HCT116 (cell line): ENCODE measurements around the gene GDPD2. TPM values are rescaled to one million over a fixed set of nuclear protein-coding genes. Genes with fewer than 3 reads are reported as not detected.
A peak's percentile ranks its signal among the peaks of the same experiment; 100 is the strongest.

Experiments used
- ATAC-seq: fragments of 200-7000 bp; cut with Tn5 transposase; 2 replicates; pipeline ENCODE4 v1.9.1; 2020; ENCODE audit warnings: mild to moderate bottlenecking, moderate library complexity
- Bru-seq: library from RNA; stranded (reverse); fragments of 400-500 nt; gene quantifications from one replicate; lab custom pipeline; 2021; lab: Mats Ljungman, UMichigan
- BruChase-seq, 2 experiments: library from RNA; stranded (reverse); fragments of 400-500 nt; gene quantifications; one replicate each; lab custom pipeline; 2021; lab: Mats Ljungman, UMichigan
- BruUV-seq: library from RNA; stranded (reverse); fragments of 400-500 nt; replicated peaks from 2 replicates; lab custom pipeline; 2021; lab: Mats Ljungman, UMichigan
- CTCF ChIA-PET: fragments of 300-600 bp; sonication (Branson Sonifier 250); formaldehyde crosslinking; loops from one replicate; lab custom pipeline; 2021; ENCODE audit warnings: antibody characterized with exemption; lab: Charles Lee
- POLR2A ChIA-PET: fragments of 300-600, 350-600 bp; sonication (Branson Sonifier 250); formaldehyde crosslinking; loops from one replicate; lab custom pipeline; 2021; ENCODE audit warnings: antibody characterized with exemption; lab: Charles Lee
- RAD21 ChIA-PET, 2 experiments: fragments of 300-600 bp; sonication (Branson Sonifier 250); formaldehyde crosslinking; loops; one replicate each; lab custom pipeline; 2023; ENCODE audit warnings: low total read pairs in 2 of 2; ENCODE audit not compliant: uncharacterized antibody in 2 of 2, unreplicated experiment in 2 of 2, low non-redundant PET in 1 of 2; lab: Charles Lee
- DNase-seq: peaks from one replicate; pipeline ENCODE4 v3.0.0-alpha.2; 2010; ENCODE audit warnings: low read depth, low spot score
- H2AFZ ChIP-seq: fragments of 200-600 bp; shearing (Covaris generic), sonication (generic); 2 replicates; pipeline ENCODE4 v1.6.1; 2017; ENCODE audit warnings: low read depth, mixed run types, mixed read lengths, antibody characterized with exemption, low read length; ENCODE audit not compliant: poor library complexity, severe bottlenecking
- H3K27ac ChIP-seq: 2 replicates; pipeline ENCODE4 v1.5.1; 2012; ENCODE audit warnings: low read depth, low read length
- H3K27me3 ChIP-seq: fragments of 200-600 bp; sonication (generic); 2 replicates; pipeline ENCODE4 v1.6.1; 2016; ENCODE audit warnings: mixed run types, low read length, mixed read lengths; ENCODE audit not compliant: insufficient read depth
- H3K36me3 ChIP-seq, 2 experiments: fragments of 200-500 bp in 1 of 2; fragments of 200-600 bp in 1 of 2; sonication (Bioruptor generic) in 1 of 2; sonication (generic) in 1 of 2; 2 replicates each; pipeline versions ENCODE4 v1.5.1 to v1.6.1; 2014 to 2016; ENCODE audit warnings: low read length in 2 of 2, inconsistent platforms in 1 of 2, mixed read lengths in 1 of 2, mixed run types in 1 of 2; ENCODE audit not compliant: insufficient read depth in 2 of 2, control insufficient read depth in 1 of 2
- H3K4me1 ChIP-seq, 2 experiments: fragments of 200-600 bp in 1 of 2; sonication (generic) in 1 of 2; 2 replicates each; pipeline versions ENCODE4 v1.5.1 to v1.6.1; 2012 to 2017; ENCODE audit warnings: low read length in 2 of 2, inconsistent platforms in 1 of 2, mild to moderate bottlenecking in 1 of 2, mixed read lengths in 1 of 2, mixed run types in 1 of 2, moderate library complexity in 1 of 2; ENCODE audit not compliant: insufficient read depth in 2 of 2, control insufficient read depth in 1 of 2
- H3K4me2 ChIP-seq: fragments of 200-600 bp; sonication (generic); 2 replicates; pipeline ENCODE4 v1.6.1; 2017; ENCODE audit warnings: mixed run types, low read length, mixed read lengths
- H3K4me3 ChIP-seq, 2 experiments: fragments of 200-600 bp in 1 of 2; sonication (generic) in 1 of 2; replicated peaks in 1 of 2; 2 replicates each; pipeline ENCODE4 v1.5.1; 2011 to 2016; ENCODE audit warnings: low read length in 2 of 2, control low read depth in 1 of 2, low read depth in 1 of 2, mild to moderate bottlenecking in 1 of 2, mixed read lengths in 1 of 2, mixed run types in 1 of 2
- H3K79me2 ChIP-seq: fragments of 200-600 bp; sonication (generic); 2 replicates; pipeline ENCODE4 v1.6.1; 2017; ENCODE audit warnings: mild to moderate bottlenecking, mixed run types, low read length, moderate library complexity, mixed read lengths; ENCODE audit not compliant: insufficient read depth
- H3K9ac ChIP-seq: fragments of 200-600 bp; sonication (generic); 2 replicates; pipeline ENCODE4 v1.6.1; 2016; ENCODE audit warnings: low read length, mixed read lengths
- H3K9me2 ChIP-seq: fragments of 200-600 bp; sonication (generic), shearing (Covaris generic); 2 replicates; pipeline ENCODE4 v1.6.1; 2017; ENCODE audit warnings: mixed run types, mild to moderate bottlenecking, moderate library complexity; ENCODE audit not compliant: insufficient read depth
- H3K9me3 ChIP-seq, 2 experiments: fragments of 200-500 bp in 1 of 2; fragments of 200-600 bp in 1 of 2; sonication (Bioruptor generic) in 1 of 2; sonication (generic) in 1 of 2; 2 replicates each; pipeline ENCODE4 v1.6.1; 2014 to 2017; ENCODE audit warnings: low read length in 2 of 2, mixed read lengths in 2 of 2, inconsistent platforms in 1 of 2, low read depth in 1 of 2, mild to moderate bottlenecking in 1 of 2, mixed run types in 1 of 2, moderate library complexity in 1 of 2; ENCODE audit not compliant: control insufficient read depth in 1 of 2, insufficient read depth in 1 of 2
- H4K20me1 ChIP-seq: fragments of 200-600 bp; sonication (generic), shearing (Covaris generic); 2 replicates; pipeline ENCODE4 v1.6.1; 2017; ENCODE audit warnings: mixed run types, mild to moderate bottlenecking, moderate library complexity; ENCODE audit not compliant: insufficient read depth
- JUND ChIP-seq: IDR thresholded peaks from 2 replicates; pipeline ENCODE4 v1.6.1; 2012
- RAD21 ChIP-seq: IDR thresholded peaks from 2 replicates; pipeline ENCODE4 v1.6.1; 2012; ENCODE audit warnings: low read depth, mild to moderate bottlenecking
- ZNF274 ChIP-seq: fragments of 200-500 bp; sonication (Bioruptor generic); IDR thresholded peaks from 2 replicates; pipeline ENCODE4 v1.6.1; 2014; ENCODE audit warnings: mild to moderate bottlenecking, low read depth, low read length, inconsistent platforms
- intact Hi-C: fragments of 100-400 bp; cut with micrococcal nuclease; formaldehyde crosslinking; loops from 2 replicates; pipeline ENCODE4 v1.10.0; 2022
- long read RNA-seq: library from polyadenylated mRNA; unstranded; transcript quantifications from one replicate; pipeline ENCODE4 v2.0.0, GENCODE V29; 2021; ENCODE audit not compliant: unreplicated experiment
- polyA plus RNA-seq: library from polyadenylated mRNA; unstranded; fragments of >200 nt; gene quantifications from 2 replicates; pipeline ENCODE4 v1.2.1, GENCODE V29; 2012; ENCODE audit warnings: missing spikeins
- total RNA-seq: library from RNA; stranded (reverse); gene quantifications from one replicate; pipeline ENCODE4 v1.2.1, GENCODE V29; 2021; ENCODE audit not compliant: unreplicated experiment
- TF ChIP-seq, protein P1 (sequence below), 3 experiments: fragments of 200-600 bp in 1 of 3; sonication (generic) in 1 of 3; IDR thresholded peaks in 2 of 3; conservative IDR thresholded peaks in 1 of 3; 2 replicates each; pipeline ENCODE4 v1.5.1; 2012 to 2017; ENCODE audit warnings: low read depth in 2 of 3, low read length in 2 of 3, antibody characterized with exemption in 1 of 3, borderline replicate concordance in 1 of 3, control low read depth in 1 of 3, mild to moderate bottlenecking in 1 of 3, mixed read lengths in 1 of 3, mixed run types in 1 of 3, moderate library complexity in 1 of 3; ENCODE audit not compliant: insufficient read depth in 1 of 3

Gene GDPD2, protein sequence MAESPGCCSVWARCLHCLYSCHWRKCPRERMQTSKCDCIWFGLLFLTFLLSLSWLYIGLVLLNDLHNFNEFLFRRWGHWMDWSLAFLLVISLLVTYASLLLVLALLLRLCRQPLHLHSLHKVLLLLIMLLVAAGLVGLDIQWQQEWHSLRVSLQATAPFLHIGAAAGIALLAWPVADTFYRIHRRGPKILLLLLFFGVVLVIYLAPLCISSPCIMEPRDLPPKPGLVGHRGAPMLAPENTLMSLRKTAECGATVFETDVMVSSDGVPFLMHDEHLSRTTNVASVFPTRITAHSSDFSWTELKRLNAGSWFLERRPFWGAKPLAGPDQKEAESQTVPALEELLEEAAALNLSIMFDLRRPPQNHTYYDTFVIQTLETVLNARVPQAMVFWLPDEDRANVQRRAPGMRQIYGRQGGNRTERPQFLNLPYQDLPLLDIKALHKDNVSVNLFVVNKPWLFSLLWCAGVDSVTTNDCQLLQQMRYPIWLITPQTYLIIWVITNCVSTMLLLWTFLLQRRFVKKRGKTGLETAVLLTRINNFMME
- not detected for total RNA-seq
- 0.07 TPM in 1 of 2 replicates, not detected in the other for polyA plus RNA-seq
- percentile 23 among the genes with signal in this experiment for Bru-seq, nascent RNA
- BruChase-seq, experiment 1, labeled RNA remaining after a 6-hour chase = percentile 22 among the genes with signal in this experiment
- percentile 14 among the genes with signal in this experiment for BruChase-seq, experiment 2, labeled RNA remaining after a 2-hour chase
- long read RNA-seq = 0 reads

DNA sequence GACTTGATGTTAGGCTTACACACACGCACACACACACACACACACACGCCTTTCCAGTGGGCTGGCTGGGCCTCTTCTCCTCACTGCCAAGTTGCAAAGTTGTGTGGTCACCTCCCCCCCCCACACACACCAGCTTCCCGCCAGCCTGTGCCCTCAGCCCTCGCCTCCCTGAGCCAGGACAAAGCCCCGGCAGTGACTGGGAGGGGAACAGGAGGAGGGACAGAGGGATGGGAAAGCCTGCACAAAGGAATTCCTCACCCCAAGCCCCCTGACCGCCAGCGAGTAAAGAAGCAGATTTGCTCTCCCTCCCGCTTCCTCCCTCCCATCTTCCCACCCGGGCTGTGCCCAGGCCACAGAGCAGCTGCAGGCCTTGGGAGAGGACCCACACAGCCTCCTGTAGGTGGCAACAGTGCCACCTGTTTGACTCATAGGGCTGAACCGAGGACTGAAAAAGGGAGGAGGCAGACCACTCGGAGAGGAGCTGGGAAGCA, at the start of gene GDPD2:
Gene GDPD2 (plus strand): TSS at position 464 of the 491 bp plus-strand sequence. CDS start 1,671 bp downstream, outside the sequence.
- Histone ChIP-seq H3K9me2 (no peaks in the 10 kb centered on the region), H3K4me3 (no peak within 1 kb of the TSS), H3K9me3 (no peaks in the 10 kb centered on the region), H3K79me2 (no peaks in the 10 kb centered on the region), H4K20me1 (no peaks in the 10 kb centered on the region), H3K27me3 (no peaks in the 10 kb centered on the region), H3K27ac (no peak within 1 kb of the TSS), H3K4me2 (no peak within 1 kb of the TSS), H2AFZ (no peak within 1 kb of the TSS), H3K36me3 (no peaks in the 10 kb centered on the region; a peak in 1 of 4 replicates), H3K4me1 (no peaks in the 10 kb centered on the region), H3K9ac (no peak within 1 kb of the TSS)
- ATAC-seq = peak; percentile 90
- ChIA-PET RAD21 (interaction anchor here in 1 of 2 experiments (1.1 to 2.0 kb wide), 2 partner anchors 242 to 243 kb away, joined by 3 to 6 read pairs; no protein-coding TSS in a partner anchor), POLR2A (no interaction called here), CTCF (interaction anchor here (1.0 to 2.3 kb wide), 3 partner anchors 9 to 242 kb away, joined by 3 to 15 read pairs (median 8); no protein-coding TSS in a partner anchor)
- TF ChIP-seq ZNF274 (no peak), RAD21 (peak; percentile 52), JUND (no peak)
- TF ChIP-seq, protein P1, sequence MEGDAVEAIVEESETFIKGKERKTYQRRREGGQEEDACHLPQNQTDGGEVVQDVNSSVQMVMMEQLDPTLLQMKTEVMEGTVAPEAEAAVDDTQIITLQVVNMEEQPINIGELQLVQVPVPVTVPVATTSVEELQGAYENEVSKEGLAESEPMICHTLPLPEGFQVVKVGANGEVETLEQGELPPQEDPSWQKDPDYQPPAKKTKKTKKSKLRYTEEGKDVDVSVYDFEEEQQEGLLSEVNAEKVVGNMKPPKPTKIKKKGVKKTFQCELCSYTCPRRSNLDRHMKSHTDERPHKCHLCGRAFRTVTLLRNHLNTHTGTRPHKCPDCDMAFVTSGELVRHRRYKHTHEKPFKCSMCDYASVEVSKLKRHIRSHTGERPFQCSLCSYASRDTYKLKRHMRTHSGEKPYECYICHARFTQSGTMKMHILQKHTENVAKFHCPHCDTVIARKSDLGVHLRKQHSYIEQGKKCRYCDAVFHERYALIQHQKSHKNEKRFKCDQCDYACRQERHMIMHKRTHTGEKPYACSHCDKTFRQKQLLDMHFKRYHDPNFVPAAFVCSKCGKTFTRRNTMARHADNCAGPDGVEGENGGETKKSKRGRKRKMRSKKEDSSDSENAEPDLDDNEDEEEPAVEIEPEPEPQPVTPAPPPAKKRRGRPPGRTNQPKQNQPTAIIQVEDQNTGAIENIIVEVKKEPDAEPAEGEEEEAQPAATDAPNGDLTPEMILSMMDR (IDR thresholded peaks at IDR 0.05 in 2 of 3, conservative IDR thresholded peaks at IDR 0.05 in 1 of 3; ENCODE audit: borderline replicate concordance in 1 of 3, insufficient read depth in 1 of 3, low read depth in 2 of 3, low read length in 2 of 3) = peak; percentile 18 to 26 (median 23); a peak in 4 of 6 replicates
- no peak for DNase-seq
- intact Hi-C loops = loop anchor here (10.0 kb wide), 1 partner anchor 242 kb away; no protein-coding TSS in a partner anchor
- BruUV-seq = no TSS peak
